GM12865 (cell line): ENCODE results near the gene NETO2.
A peak's percentile ranks its signal among the peaks of the same experiment; 100 is the strongest.

Experiments
- DNase-seq: peaks from one replicate; pipeline ENCODE4 v3.0.0; 2010; ENCODE audit warnings: low read depth
- H3K4me3 ChIP-seq: 2 replicates; pipeline ENCODE4 v1.5.1; 2011; ENCODE audit warnings: mild to moderate bottlenecking, low read depth, low read length, control low read depth
- CTCF ChIP-seq: IDR thresholded peaks from 2 replicates; pipeline ENCODE4 v1.5.1; 2011; ENCODE audit warnings: low read length, control low read depth, low read depth, inconsistent platforms; ENCODE audit not compliant: insufficient read depth; ENCODE audit errors: missing control alignments

The NETO2 gene

GRCh38 chr16:47037396-47037745 lies 106.4 kb downstream of the NETO2 start:
- H3K4me3 ChIP-seq, result peak overlapping the region; percentile 67
- peak; percentile 52 for DNase-seq
- TF ChIP-seq CTCF, result no peak

- no peak for TF ChIP-seq CTCF
- no peak for DNase-seq
- no peak overlapping the region for H3K4me3 ChIP-seq
Observed at GRCh38 chr16:47036201-47036600, 107.5 kb downstream of the NETO2 start.

- no peak for DNase-seq
- TF ChIP-seq CTCF, result no peak
Observed at GRCh38 chr16:47035436-47035835, 108.3 kb downstream of the NETO2 start.

GRCh38 chr16:47034455-47034854 lies 109.3 kb downstream of the NETO2 start:
- no peak for TF ChIP-seq CTCF
- no peak overlapping the region for H3K4me3 ChIP-seq
- DNase-seq, result no peak

More at GRCh38 chr16:47035436-47035835, 108.3 kb downstream of the NETO2 start:
- no peak overlapping the region for H3K4me3 ChIP-seq

GRCh38 chr16:47033176-47033575 lies 110.6 kb downstream of the NETO2 start:
- no peak for TF ChIP-seq CTCF
- H3K4me3 ChIP-seq, result no peak overlapping the region
- no peak for DNase-seq

- no peak for TF ChIP-seq CTCF
- no peak overlapping the region for H3K4me3 ChIP-seq
- no peak for DNase-seq
Observed at GRCh38 chr16:47029724-47030123, 114.0 kb downstream of the NETO2 start.

- H3K4me3 ChIP-seq, result no peak overlapping the region
- no peak for TF ChIP-seq CTCF
- no peak for DNase-seq
Observed at GRCh38 chr16:47028767-47029377, 114.9 kb downstream of the NETO2 start.
